CD4-positive, alpha-beta memory T cell (primary cell): Measurements from ENCODE around the gene COBL. TPM values are rescaled to one million over a fixed set of nuclear protein-coding genes. Genes with fewer than 3 reads are reported as not detected.

Experiments used
- CTCF ChIA-PET: fragments of 350-600 bp; sonication (Branson Sonifier 250); formaldehyde crosslinking; loops from one replicate; lab custom pipeline; 2021; ENCODE audit warnings: inconsistent platforms; ENCODE audit not compliant: partially characterized antibody; lab: Charles Lee
- POLR2A ChIA-PET: fragments of 350-600 bp; sonication (Branson Sonifier 250); formaldehyde crosslinking; loops from one replicate; lab custom pipeline; 2021; ENCODE audit not compliant: partially characterized antibody; lab: Charles Lee
- DNase-seq, 5 donors: peaks; one replicate each; pipeline versions ENCODE4 v3.0.0 to v3.0.0-alpha.2; 2020 to 2022; ENCODE audit warnings: mixed read lengths in 1 of 5
- H3K27ac ChIP-seq: one replicate; pipeline ENCODE4 v1.7.0; 2013; ENCODE audit warnings: low read depth, low read length
- H3K27me3 ChIP-seq: 2 replicates; pipeline ENCODE4 v1.7.0; 2013; ENCODE audit warnings: mild to moderate bottlenecking, low read length, moderate library complexity; ENCODE audit not compliant: insufficient read depth
- H3K36me3 ChIP-seq: 2 replicates; pipeline ENCODE4 v1.7.0; 2013; ENCODE audit warnings: mild to moderate bottlenecking, low read length, moderate library complexity; ENCODE audit not compliant: insufficient read depth
- H3K4me1 ChIP-seq: 2 replicates; pipeline ENCODE4 v1.7.0; 2013; ENCODE audit warnings: mild to moderate bottlenecking, low read length, moderate library complexity; ENCODE audit not compliant: insufficient read depth
- H3K4me3 ChIP-seq, 2 donors: one replicate each; pipeline ENCODE4 v1.7.0; 2013; ENCODE audit warnings: low read length in 2 of 2, mild to moderate bottlenecking in 1 of 2
- H3K9me3 ChIP-seq, 2 donors: one replicate each; pipeline ENCODE4 v1.7.0; 2013; ENCODE audit warnings: low read length in 2 of 2, control low read depth in 1 of 2; ENCODE audit not compliant: control insufficient read depth in 1 of 2
- H3K27ac Mint-ChIP-seq, 7 donors: one replicate each; pipeline ENCODE4 v1.8.0; 2020 to 2021; ENCODE audit warnings: mixed read lengths in 7 of 7, mild to moderate bottlenecking in 6 of 7, inconsistent platforms in 3 of 7, moderate library complexity in 3 of 7
- H3K27me3 Mint-ChIP-seq, 2 donors: one replicate each; pipeline ENCODE4 v1.8.0; 2020 to 2021; ENCODE audit warnings: mixed read lengths in 2 of 2
- H3K36me3 Mint-ChIP-seq, 2 donors: one replicate each; pipeline ENCODE4 v1.8.0; 2020 to 2021; ENCODE audit warnings: mixed read lengths in 2 of 2, inconsistent platforms in 1 of 2, mild to moderate bottlenecking in 1 of 2
- H3K4me1 Mint-ChIP-seq, 4 donors: one replicate each; pipeline ENCODE4 v1.8.0; 2020 to 2021; ENCODE audit warnings: mixed read lengths in 4 of 4, mild to moderate bottlenecking in 1 of 4
- H3K4me3 Mint-ChIP-seq, 8 donors: one replicate each; pipeline ENCODE4 v1.8.0; 2020 to 2021; ENCODE audit warnings: mixed read lengths in 8 of 8, mild to moderate bottlenecking in 7 of 8, moderate library complexity in 6 of 8, inconsistent platforms in 3 of 8
- H3K9me3 Mint-ChIP-seq, 8 donors: one replicate each; pipeline ENCODE4 v1.8.0; 2020 to 2021; ENCODE audit warnings: mixed read lengths in 8 of 8, mild to moderate bottlenecking in 5 of 8, inconsistent platforms in 3 of 8, moderate library complexity in 1 of 8
- intact Hi-C: fragments of 100-400 bp; cut with micrococcal nuclease; formaldehyde crosslinking; loops from one replicate; pipeline ENCODE4 v1.15.1; 2023
- polyA plus RNA-seq, 2 donors: library from polyadenylated mRNA; unstranded; fragments of 300-500 nt; fragmentation: Illumina TruSeq; gene quantifications; one replicate each; pipeline ENCODE4 v1.2.3, GENCODE V29; 2021
- total RNA-seq, 2 experiments: library from RNA; stranded (reverse); gene quantifications; one replicate each; pipeline ENCODE4 v1.2.3, GENCODE V29; 2021

COBL gene
- total and polyA plus RNA-seq, 4 experiments from 2014 or later: not detected

- POLR2A ChIA-PET: no interaction called here
- Histone ChIP-seq H3K36me3 (no peaks in the 10 kb centered on the region), H3K4me1 (no peaks in the 10 kb centered on the region), H3K4me3 (no peak overlapping the region), H3K27ac (no peak overlapping the region), H3K27me3 (no peaks in the 10 kb centered on the region), H3K9me3 (no peaks in the 10 kb centered on the region)
- Mint-ChIP-seq H3K36me3 (no peaks in the 10 kb centered on the region), H3K27me3 (no peaks in the 10 kb centered on the region), H3K4me1 (no peaks in the 10 kb centered on the region), H3K27ac (no peak overlapping the region), H3K9me3 (peaks cover 0 to 16% (median 12%) of the 10 kb centered on the region in 8 donors), H3K4me3 (no peak overlapping the region)
- CTCF ChIA-PET: no interaction called here
- no peak for DNase-seq
- intact Hi-C loops: no loop called here
These were observed 215.4 kb downstream of the COBL start for GRCh38 chr7:51101111-51101757.

- H3K36me3 ChIP-seq: no peaks in the 10 kb centered on the region
- H3K27ac Mint-ChIP-seq: no peak overlapping the region
- H3K27me3 Mint-ChIP-seq: peaks cover 1 to 8% of the 10 kb centered on the region in 2 donors
These were observed 226.2 kb downstream of the COBL start for GRCh38 chr7:51090411-51090810.

GRCh38 chr7:51085034-51085692, 231.4 kb downstream of the COBL start:
- Histone ChIP-seq H3K4me1 (no peaks in the 10 kb centered on the region), H3K36me3 (no peaks in the 10 kb centered on the region), H3K27ac (no peak overlapping the region), H3K4me3 (no peak overlapping the region), H3K27me3 (no peaks in the 10 kb centered on the region), H3K9me3 (no peaks in the 10 kb centered on the region)
- intact Hi-C loops: no loop called here
- H3K27ac Mint-ChIP-seq: no peak overlapping the region
- no peaks in the 10 kb centered on the region for H3K36me3 Mint-ChIP-seq
- ChIA-PET POLR2A (no interaction called here), CTCF (no interaction called here)
- DNase-seq: no peak
- H3K4me1 Mint-ChIP-seq: no peaks in the 10 kb centered on the region
- H3K27me3 Mint-ChIP-seq: peaks cover 1 to 2% of the 10 kb centered on the region in 2 donors
- H3K4me3 Mint-ChIP-seq: no peak overlapping the region
- H3K9me3 Mint-ChIP-seq: peaks cover 0 to 4% (median 3%) of the 10 kb centered on the region in 8 donors

More at GRCh38 chr7:51090411-51090810, 226.2 kb downstream of the COBL start:
- Histone ChIP-seq H3K4me1 (no peaks in the 10 kb centered on the region), H3K9me3 (peaks cover 0 to 4% of the 10 kb centered on the region in 2 donors), H3K27me3 (no peaks in the 10 kb centered on the region), H3K4me3 (no peak overlapping the region), H3K27ac (no peak overlapping the region)
- ChIA-PET CTCF (interaction anchor here (1.4 kb wide), 1 partner anchor 72 kb away, joined by 4 read pairs; no protein-coding TSS in a partner anchor), POLR2A (interaction anchor here (0.6 kb wide), 1 partner anchor 138 kb away, joined by 3 read pairs; no protein-coding TSS in a partner anchor)
- peaks cover 0 to 35% (median 23%) of the 10 kb centered on the region in 8 donors for H3K9me3 Mint-ChIP-seq
- intact Hi-C loops: no loop called here
- no peak overlapping the region for H3K4me3 Mint-ChIP-seq
- H3K4me1 Mint-ChIP-seq: no peaks in the 10 kb centered on the region
- H3K36me3 Mint-ChIP-seq: peaks cover 3 to 4% of the 10 kb centered on the region in 2 donors
- DNase-seq: no peak

- H3K27me3 Mint-ChIP-seq: peaks cover 2 to 3% of the 10 kb centered on the region in 2 donors
- Histone ChIP-seq H3K27me3 (no peaks in the 10 kb centered on the region), H3K27ac (no peak overlapping the region), H3K4me3 (no peak overlapping the region), H3K36me3 (no peaks in the 10 kb centered on the region), H3K9me3 (no peaks in the 10 kb centered on the region), H3K4me1 (no peaks in the 10 kb centered on the region)
- DNase-seq: no peak
- POLR2A ChIA-PET: no interaction called here
- no peaks in the 10 kb centered on the region for H3K4me1 Mint-ChIP-seq
- H3K27ac Mint-ChIP-seq: no peak overlapping the region
- H3K9me3 Mint-ChIP-seq: no peaks in the 10 kb centered on the region
- no peaks in the 10 kb centered on the region for H3K36me3 Mint-ChIP-seq
- intact Hi-C loops: no loop called here
- CTCF ChIA-PET: no interaction called here
- H3K4me3 Mint-ChIP-seq: no peak overlapping the region
These were observed 232.5 kb downstream of the COBL start for GRCh38 chr7:51084121-51084520.

- no peaks in the 10 kb centered on the region for H3K4me1 Mint-ChIP-seq
These were observed 233.6 kb downstream of the COBL start for GRCh38 chr7:51082940-51083533.

GRCh38 chr7:51082096-51082840, 234.3 kb downstream of the COBL start:
- Histone ChIP-seq H3K27ac (no peak overlapping the region), H3K36me3 (no peaks in the 10 kb centered on the region), H3K4me3 (no peak overlapping the region), H3K4me1 (no peaks in the 10 kb centered on the region), H3K27me3 (no peaks in the 10 kb centered on the region), H3K9me3 (no peaks in the 10 kb centered on the region)
- H3K4me3 Mint-ChIP-seq: no peak overlapping the region
- H3K27me3 Mint-ChIP-seq: peaks cover 2% of the 10 kb centered on the region in 2 donors
- no peak for DNase-seq
- no peaks in the 10 kb centered on the region for H3K36me3 Mint-ChIP-seq
- H3K27ac Mint-ChIP-seq: no peak overlapping the region
- H3K9me3 Mint-ChIP-seq: no peaks in the 10 kb centered on the region
- POLR2A ChIA-PET: no interaction called here
- no peaks in the 10 kb centered on the region for H3K4me1 Mint-ChIP-seq
- CTCF ChIA-PET: no interaction called here
- intact Hi-C loops: no loop called here

More at GRCh38 chr7:51082940-51083533, 233.6 kb downstream of the COBL start:
- Mint-ChIP-seq H3K27ac (no peak overlapping the region), H3K27me3 (peaks cover 2% of the 10 kb centered on the region in 2 donors), H3K9me3 (no peaks in the 10 kb centered on the region), H3K36me3 (no peaks in the 10 kb centered on the region), H3K4me3 (no peak overlapping the region)
- CTCF ChIA-PET: no interaction called here
- no peak overlapping the region for H3K27ac ChIP-seq
- DNase-seq: no peak
- H3K36me3 ChIP-seq: no peaks in the 10 kb centered on the region
- POLR2A ChIA-PET: no interaction called here
- no peak overlapping the region for H3K4me3 ChIP-seq
- no peaks in the 10 kb centered on the region for H3K27me3 ChIP-seq
- intact Hi-C loops: no loop called here
- no peaks in the 10 kb centered on the region for H3K4me1 ChIP-seq
- no peaks in the 10 kb centered on the region for H3K9me3 ChIP-seq
